DMS53 treated with DMSO at 0.1 percent for 48 hours (cell line): ENCODE data around the gene GNAT2.

Source experiments
- DNase-seq: peaks from one replicate; lab custom pipeline; 2025; ENCODE audit not compliant: unreplicated experiment; lab: John Stamatoyannopoulos, UW

GNAT2 gene

DNA sequence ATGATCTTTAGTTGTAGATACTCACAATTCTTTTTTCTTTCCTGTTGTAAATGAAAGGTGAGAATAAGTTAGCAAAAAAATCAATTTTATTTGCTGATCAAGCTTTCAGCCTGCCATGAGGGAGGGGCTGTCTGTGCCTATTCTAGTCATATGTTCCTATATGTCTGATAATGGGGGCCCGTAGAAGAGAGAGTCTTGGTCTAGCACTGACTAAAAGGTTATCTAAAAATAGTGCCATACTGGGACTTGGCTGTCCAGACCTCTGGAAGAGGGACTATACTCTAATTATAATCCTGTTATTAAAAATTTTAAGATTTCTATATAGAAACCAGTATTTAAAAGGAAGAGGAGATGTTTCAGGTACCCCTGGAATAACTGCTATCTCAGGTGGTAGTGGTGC lies 52.4 kb downstream of the GNAT2 start:
- DNase-seq: no peak

DNA sequence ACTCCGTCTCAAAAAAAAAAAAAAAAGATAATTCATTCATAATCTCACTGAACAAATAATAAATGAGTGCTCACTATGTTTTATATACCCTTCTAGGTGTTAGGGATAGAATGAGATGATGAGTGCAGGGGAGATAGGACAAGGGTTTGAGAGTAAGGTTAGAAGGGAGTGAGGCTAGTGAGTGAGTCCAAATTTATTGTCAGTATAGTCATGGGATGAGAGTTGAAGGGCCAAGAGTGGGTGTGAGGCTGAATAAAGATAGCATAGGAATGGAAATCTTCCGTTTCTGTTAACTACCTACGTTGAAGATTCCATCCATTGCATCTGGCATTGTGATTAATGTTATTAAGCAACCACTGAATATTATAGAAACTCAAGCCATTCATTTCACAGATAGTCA lies 54.2 kb downstream of the GNAT2 start:
- DNase-seq: no peak

- no peak for DNase-seq
Observed at GRCh38 chr1:109564194-109564878, 55.1 kb downstream of the GNAT2 start.

- DNase-seq: no peak
Observed at GRCh38 chr1:109559995-109560394, 59.4 kb downstream of the GNAT2 start.

DNA sequence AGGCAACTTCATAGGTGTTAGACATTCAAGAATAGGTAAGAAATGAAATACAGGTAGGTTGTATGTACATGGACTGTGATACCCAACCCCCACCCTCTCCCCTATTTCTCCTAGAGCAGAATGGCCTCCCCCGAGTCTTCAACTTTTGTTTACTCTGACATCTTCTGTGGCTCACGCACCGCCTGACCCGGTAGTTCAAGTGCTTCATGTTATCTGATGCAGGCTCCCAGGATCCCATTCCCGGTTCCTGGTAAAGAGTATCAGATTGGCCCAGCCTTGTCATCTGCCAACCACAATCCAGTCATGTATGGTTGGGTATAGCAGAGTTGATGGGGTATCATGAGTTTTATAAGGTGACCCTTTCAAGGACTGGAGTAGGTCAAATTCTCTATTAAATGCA lies 61.9 kb downstream of the GNAT2 start:
- DNase-seq: no peak

DNA sequence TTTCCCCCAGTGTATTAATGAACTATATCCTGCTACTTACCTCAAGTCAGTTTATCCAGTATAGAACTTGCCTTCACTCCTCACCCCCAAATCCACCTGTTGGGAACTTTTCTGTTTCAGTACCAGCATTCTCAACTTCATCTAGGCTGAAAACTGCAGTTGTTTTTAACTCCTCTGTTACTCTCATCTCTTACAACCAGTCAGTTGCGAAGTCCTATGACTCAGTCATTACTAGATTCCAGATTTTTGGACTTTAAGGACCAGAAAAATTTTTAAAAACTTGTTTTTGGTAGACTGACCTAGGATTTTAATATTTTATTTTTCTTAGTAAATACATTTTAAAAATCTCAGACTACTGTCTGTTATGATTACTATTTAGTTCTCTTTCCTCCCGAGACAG lies 62.9 kb downstream of the GNAT2 start:
- no peak for DNase-seq
